HTR-8/SVneo (cell line): ENCODE data around the gene C2orf80.
"Not testable (repeated sequence)": the region's sequence is repeated elsewhere in the genome, so short reads cannot be mapped to it uniquely, and the experiment has no call there.

Experiments used
- DNase-seq: peaks from one replicate; pipeline ENCODE4 v3.0.0; 2011; ENCODE audit warnings: low spot score, mixed read lengths; ENCODE audit not compliant: insufficient read length
- FAIRE-seq: peaks from 2 replicates; lab custom pipeline; 2011; peaks lifted over from hg19 to GRCh38; lab: Jason Lieb, UNC

Gene C2orf80

GRCh38 chr2:208138334-208138733 is 51.5 kb downstream of the C2orf80 start:
- DNase-seq, FAIRE-seq: not testable (repeated sequence)

GRCh38 chr2:208136716-208137094 is 53.1 kb downstream of the C2orf80 start:
- no peak for DNase-seq
- no peak for FAIRE-seq

- DNase-seq, result no peak
- no peak for FAIRE-seq
Measured at GRCh38 chr2:208135794-208136715, 53.8 kb downstream of the C2orf80 start.

- DNase-seq (no peak), FAIRE-seq (no peak)
Measured at GRCh38 chr2:208134928-208135586, 54.8 kb downstream of the C2orf80 start.

GRCh38 chr2:208130712-208131110 is 59.1 kb downstream of the C2orf80 start:
- FAIRE-seq, result peak; percentile 33
- no peak for DNase-seq

GRCh38 chr2:208129744-208130711 is 59.8 kb downstream of the C2orf80 start, which contains the start of gene CRYGC:
CRYGC (minus strand) TSS chr2:208129828; CDS start chr2:208129792, 36 bp downstream.
- peak; percentile 69 for FAIRE-seq
- DNase-seq, result peak; percentile 35

GRCh38 chr2:208128136-208128535 is 61.7 kb downstream of the C2orf80 start:
- FAIRE-seq, result no peak
- no peak for DNase-seq

- FAIRE-seq, result no peak
- DNase-seq, result no peak
Measured at GRCh38 chr2:208127090-208127489, 62.7 kb downstream of the C2orf80 start.

GRCh38 chr2:208125251-208125650 is 64.6 kb downstream of the C2orf80 start:
- no peak for DNase-seq
- no peak for FAIRE-seq

- FAIRE-seq, DNase-seq: not testable (repeated sequence)
Measured at GRCh38 chr2:208124013-208124715, 65.7 kb downstream of the C2orf80 start, which contains the start of gene CRYGD. CRYGD (minus strand) TSS chr2:208124524; CDS start chr2:208124473, 51 bp downstream.

GRCh38 chr2:208122248-208122647 is 67.6 kb downstream of the C2orf80 start:
- no peak for DNase-seq
- no peak for FAIRE-seq

GRCh38 chr2:208118918-208119317 is 70.9 kb downstream of the C2orf80 start:
- no peak for FAIRE-seq
- no peak for DNase-seq

GRCh38 chr2:208117390-208117789 is 72.4 kb downstream of the C2orf80 start:
- FAIRE-seq, DNase-seq: not testable (repeated sequence)
